HG03469 (cell line): ENCODE data around the gene BRSK2.
"Not testable (repeated sequence)": the region's sequence is repeated elsewhere in the genome, so short reads cannot be mapped to it uniquely, and the experiment has no call there.

ENCODE experiments used
- ATAC-seq: cut with Tn5 transposase; IDR thresholded peaks from one replicate; pipeline ENCODE4 v1.9.1; 2021; ENCODE audit warnings: mild to moderate bottlenecking, moderate library complexity, moderate number of reproducible peaks; ENCODE audit not compliant: unreplicated experiment

The BRSK2 gene

DNA sequence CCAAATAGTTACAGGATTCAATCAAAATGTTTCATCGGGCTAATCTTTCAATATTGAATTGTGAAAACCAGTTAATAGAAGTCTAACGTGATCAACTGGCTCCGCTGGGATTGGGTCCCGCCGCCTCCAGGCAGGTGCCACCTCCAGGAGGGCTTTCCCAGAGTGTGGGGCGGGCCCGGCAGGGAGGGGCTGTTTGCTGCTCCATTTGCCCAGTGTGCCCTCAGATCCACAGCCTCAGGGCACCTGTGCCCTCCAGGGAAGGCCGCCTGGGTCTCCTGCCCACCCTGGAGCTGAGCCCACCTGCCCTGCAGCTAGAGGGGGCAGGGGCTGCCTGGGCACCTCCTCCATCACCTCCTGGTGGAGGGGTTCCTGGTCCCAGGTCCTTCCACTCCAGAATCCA, 17.9 kb downstream of the BRSK2 start:
- ATAC-seq: no peak

DNA sequence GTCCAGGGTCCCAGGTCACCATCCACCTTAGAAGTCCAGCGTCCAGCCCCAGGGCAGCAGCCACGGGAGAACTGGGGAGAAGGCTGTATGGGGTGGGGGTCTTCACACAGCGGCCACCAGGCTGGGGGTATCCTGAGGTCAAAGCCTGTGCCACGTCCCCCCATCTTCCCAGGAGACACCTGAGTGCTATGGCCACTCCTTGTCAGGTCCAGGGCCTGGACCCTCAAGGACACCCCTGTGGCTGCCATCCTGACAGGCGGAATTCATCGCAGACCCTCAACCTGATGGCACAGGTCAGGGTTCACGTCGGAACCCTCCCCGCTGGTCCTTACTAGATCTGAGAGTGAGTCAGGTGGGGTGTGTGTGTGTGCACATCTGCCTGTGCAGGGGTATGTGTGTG, 18.6 kb downstream of the BRSK2 start:
- no peak for ATAC-seq

- ATAC-seq: no peak
These were observed 19.5 kb downstream of the BRSK2 start for GRCh38 chr11:1409108-1409851.

GRCh38 chr11:1409852-1410125, 20.1 kb downstream of the BRSK2 start:
- ATAC-seq: not testable (repeated sequence)

- no peak for ATAC-seq
These were observed 20.9 kb downstream of the BRSK2 start for GRCh38 chr11:1410366-1411291.

GRCh38 chr11:1411301-1411700, 21.6 kb downstream of the BRSK2 start:
- ATAC-seq: no peak

DNA sequence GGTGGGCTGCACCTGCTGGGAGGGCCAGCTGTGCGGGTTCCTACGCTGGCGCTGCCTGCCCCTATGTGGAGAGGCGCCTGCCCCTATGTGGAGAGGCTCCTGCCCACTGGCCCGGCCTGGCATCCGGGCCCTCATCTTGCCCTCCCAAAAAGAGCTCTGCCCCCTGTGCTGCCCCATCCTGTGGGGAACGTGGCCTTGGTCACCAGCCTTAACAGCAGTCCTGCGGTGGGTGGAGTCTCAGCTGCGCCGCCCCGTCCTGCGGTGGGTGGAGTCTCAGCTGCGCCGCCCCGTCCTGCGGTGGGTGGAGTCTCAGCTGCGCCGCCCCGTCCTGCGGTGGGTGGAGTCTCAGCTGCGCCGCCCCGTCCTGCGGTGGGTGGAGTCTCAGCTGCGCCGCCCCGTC, 22.0 kb downstream of the BRSK2 start:
- not testable (repeated sequence) for ATAC-seq

DNA sequence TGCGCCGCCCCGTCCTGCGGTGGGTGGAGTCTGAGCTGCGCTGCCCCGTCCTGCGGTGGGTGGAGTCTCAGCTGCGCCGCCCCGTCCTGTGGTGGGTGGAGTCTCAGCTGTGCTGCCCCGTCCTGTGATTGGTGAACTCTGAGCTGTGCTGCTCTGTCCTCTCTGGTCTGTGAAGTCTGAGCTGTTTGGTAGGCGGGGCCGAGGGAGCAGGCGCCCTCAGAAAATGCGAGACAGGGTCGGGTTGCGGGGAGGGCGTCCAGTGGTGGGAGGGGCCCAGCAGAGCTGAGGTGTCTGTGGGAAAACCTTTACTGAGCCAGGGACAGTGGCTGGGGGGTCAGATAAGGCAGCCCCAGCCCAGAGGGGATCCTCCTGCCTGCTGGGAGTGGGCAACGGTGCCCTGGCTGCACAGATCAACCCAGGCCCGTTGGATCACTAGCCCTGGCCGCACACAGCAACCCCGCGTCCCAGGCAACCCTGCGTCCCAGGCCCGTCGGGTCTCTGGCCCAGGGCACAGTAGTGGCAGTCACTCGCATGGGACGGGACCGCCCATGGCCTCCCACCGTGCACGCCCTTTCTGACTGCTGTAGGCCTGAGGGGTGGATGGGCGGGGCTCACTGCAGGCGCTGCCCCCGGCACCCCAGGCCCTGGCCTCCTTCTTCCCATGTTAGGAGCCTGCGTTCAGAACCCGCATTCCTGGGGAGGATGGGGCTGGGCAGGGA, 22.8 kb downstream of the BRSK2 start:
- ATAC-seq: no peak

DNA sequence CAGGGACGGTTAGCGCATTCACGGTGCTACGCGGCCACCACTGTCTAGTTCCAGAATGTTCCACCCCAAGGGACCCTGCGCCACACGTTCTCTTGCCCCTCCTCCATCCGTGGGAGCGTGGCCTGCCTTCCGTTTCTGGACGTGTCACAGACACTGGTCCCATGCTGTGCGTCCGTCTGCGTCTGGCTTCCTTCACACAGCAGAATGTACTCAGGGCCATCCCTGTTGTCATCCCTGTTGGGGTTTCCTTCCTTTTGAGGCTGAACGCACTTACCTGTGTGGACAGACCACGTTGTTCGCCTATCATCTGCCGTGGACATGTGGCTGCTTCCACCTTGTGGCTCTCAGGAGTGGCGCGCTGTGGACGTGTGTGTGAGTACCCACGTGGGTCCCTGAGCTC, 24.9 kb downstream of the BRSK2 start:
- ATAC-seq: no peak

GRCh38 chr11:1415631-1416030, 25.9 kb downstream of the BRSK2 start:
- ATAC-seq: no peak

- ATAC-seq: not testable (repeated sequence)
These were observed 28.6 kb downstream of the BRSK2 start for GRCh38 chr11:1418192-1418795.

DNA sequence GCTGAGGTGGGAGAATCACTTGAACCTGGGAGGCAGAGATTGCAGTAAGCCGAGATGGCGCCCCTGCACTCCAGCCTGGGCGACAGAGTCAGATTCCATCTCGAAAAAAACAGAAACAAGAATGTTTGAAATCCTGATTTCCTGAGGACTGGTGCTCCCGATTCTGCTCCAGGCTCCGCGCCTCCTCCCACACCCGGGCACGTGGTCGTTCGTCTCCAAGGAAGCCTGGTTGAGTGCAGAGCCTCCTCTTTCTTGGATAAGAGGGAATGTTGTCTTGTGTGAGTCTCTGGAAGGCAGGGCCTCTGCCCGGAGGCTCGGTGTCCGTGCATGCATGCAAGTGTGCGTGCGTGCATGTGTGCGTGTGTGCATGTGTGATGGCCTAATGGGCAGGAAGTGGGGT, 30.1 kb downstream of the BRSK2 start:
- no peak for ATAC-seq

- no peak for ATAC-seq
These were observed 31.6 kb downstream of the BRSK2 start for GRCh38 chr11:1421291-1421690.

DNA sequence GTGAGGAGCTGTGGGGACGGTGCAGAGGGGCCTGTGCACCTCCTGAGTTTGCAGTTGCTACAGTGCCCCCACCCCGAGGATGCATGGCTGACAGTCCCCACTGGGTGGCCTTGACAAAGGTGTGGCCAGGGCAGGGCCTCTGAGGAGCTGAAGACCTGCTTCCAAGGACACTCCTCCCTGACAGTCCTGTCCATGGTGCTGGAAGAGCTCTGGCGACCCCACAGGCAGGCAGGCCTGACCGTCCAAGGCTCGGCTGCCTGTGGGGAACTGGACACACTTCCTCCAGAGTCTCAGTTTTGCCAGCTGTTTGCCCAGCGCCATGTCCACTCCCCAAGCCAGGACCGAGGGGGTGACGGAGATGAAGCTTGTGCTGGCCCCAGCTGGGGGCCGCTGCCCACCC, 32.7 kb downstream of the BRSK2 start:
- ATAC-seq: no peak

DNA sequence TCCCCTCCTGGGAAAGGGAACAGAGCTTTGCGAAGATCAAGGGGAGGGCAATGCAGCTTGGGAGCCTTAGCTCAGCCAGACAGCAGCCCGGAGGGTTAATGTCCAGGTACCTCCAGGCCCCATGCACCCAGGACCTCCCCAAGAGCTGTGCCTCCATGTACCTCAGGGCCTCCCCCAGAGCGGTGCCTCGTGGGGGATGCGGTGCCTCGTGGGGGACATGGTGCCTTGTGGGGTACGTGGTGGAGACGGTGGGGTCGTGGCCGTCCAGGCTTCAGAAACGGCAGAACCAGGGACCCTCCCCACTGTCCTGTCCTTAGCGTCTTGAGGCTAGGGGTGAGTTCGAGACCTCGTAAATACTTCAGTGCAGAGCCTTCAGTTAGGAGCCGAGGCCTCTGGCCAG, 33.2 kb downstream of the BRSK2 start:
- no peak for ATAC-seq

DNA sequence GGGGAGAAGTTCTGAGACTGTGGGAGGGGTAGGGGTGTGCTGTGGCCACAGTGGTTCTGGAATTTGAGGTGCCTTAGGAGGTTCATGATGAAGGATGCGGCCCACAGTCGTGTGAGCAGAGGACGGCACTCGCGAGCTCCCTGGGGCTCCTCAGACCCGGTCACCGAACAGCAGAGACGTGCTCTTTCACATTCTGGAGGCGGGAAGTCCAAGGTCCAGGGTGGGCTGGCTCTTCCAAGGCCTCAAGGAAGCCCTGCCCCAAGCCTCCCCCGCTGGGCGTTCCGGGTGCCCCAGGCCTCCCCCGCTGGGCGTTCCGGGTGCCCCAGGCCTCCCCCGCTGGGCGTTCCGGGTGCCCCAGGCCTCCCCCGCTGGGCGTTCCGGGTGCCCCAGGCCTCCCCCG, 33.7 kb downstream of the BRSK2 start:
- ATAC-seq: not testable (repeated sequence)

- ATAC-seq: no peak
These were observed 35.3 kb downstream of the BRSK2 start for GRCh38 chr11:1425006-1425405.

DNA sequence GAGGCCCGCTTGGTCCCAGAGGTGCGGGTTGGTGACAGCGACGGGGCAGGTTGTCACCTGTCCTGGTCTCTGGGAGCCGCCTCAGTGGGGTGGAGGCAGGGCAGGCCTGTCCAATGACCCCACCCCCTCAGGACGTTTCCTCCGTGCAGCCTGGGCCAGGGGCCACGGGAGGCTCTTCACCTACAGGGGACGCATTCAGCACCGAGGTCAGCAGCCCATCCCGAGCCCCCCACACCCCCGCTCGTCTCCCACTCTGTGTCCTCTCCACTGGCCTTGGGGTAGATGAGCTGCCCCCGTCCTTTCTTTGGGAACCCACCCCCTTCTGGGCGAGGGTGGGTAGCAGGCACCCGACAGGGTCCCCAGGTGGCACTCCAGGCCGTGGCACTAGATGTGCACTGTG, 35.7 kb downstream of the BRSK2 start:
- no peak for ATAC-seq

- no peak for ATAC-seq
These were observed 39.1 kb downstream of the BRSK2 start for GRCh38 chr11:1428762-1429316.

GRCh38 chr11:1433568-1433967, 43.8 kb downstream of the BRSK2 start:
- ATAC-seq: no peak
